Stimulated activated memory B cell treated with anti-CD40 and anti-IgM and Interleukin-4, amounts not matched to agents 10 μg/mL and 1 μg/mL and 100 μg/mL, for 72 hours (primary cell): Measurements from ENCODE around the gene PPP4C.

Source experiments
- ATAC-seq: fragments of 150-1000 bp; cut with Tn5 transposase; 2 replicates; pipeline ENCODE4 v1.10.0; 2021
- H3K27ac Mint-ChIP-seq: one replicate; pipeline ENCODE4 v1.8.0; 2022; ENCODE audit warnings: mild to moderate bottlenecking, mixed read lengths
- H3K27me3 Mint-ChIP-seq: one replicate; pipeline ENCODE4 v1.8.0; 2022; ENCODE audit warnings: mixed read lengths
- H3K36me3 Mint-ChIP-seq: one replicate; pipeline ENCODE4 v1.8.0; 2022; ENCODE audit warnings: mixed read lengths
- H3K4me1 Mint-ChIP-seq: one replicate; pipeline ENCODE4 v1.8.0; 2022; ENCODE audit warnings: mixed read lengths
- H3K4me3 Mint-ChIP-seq: one replicate; pipeline ENCODE4 v1.8.0; 2022; ENCODE audit warnings: mild to moderate bottlenecking, moderate library complexity, mixed read lengths
- H3K9me3 Mint-ChIP-seq: one replicate; pipeline ENCODE4 v1.8.0; 2022; ENCODE audit warnings: mixed read lengths

The PPP4C gene

DNA sequence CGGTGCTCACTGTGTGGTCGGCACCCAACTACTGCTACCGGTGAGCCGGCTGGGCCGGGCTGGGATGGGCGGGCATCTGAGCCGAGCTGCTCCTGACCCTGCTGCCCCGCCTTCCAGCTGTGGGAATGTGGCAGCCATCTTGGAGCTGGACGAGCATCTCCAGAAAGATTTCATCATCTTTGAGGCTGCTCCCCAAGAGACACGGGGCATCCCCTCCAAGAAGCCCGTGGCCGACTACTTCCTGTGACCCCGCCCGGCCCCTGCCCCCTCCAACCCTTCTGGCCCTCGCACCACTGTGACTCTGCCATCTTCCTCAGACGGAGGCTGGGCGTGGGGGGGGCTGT is 9.0 kb downstream of the PPP4C start:
- H3K27me3 Mint-ChIP-seq, result no peaks in the 10 kb centered on the region
- no peak overlapping the region for H3K4me3 Mint-ChIP-seq
- H3K4me1 Mint-ChIP-seq, result peaks cover 25% of the 10 kb centered on the region
- no peak for ATAC-seq
- H3K9me3 Mint-ChIP-seq, result no peaks in the 10 kb centered on the region
- H3K27ac Mint-ChIP-seq, result no peak overlapping the region
- H3K36me3 Mint-ChIP-seq, result peaks cover 30% of the 10 kb centered on the region

GRCh38 chr16:30085247-30085646 is 9.5 kb downstream of the PPP4C start:
- no peak for ATAC-seq
- no peak overlapping the region for H3K4me3 Mint-ChIP-seq
- no peaks in the 10 kb centered on the region for H3K9me3 Mint-ChIP-seq
- H3K36me3 Mint-ChIP-seq, result peaks cover 30% of the 10 kb centered on the region
- peaks cover 29% of the 10 kb centered on the region for H3K4me1 Mint-ChIP-seq
- H3K27me3 Mint-ChIP-seq, result no peaks in the 10 kb centered on the region
- H3K27ac Mint-ChIP-seq, result no peak overlapping the region

GRCh38 chr16:30085820-30086219 is 10.0 kb downstream of the PPP4C start:
- ATAC-seq, result no peak
- H3K9me3 Mint-ChIP-seq, result no peaks in the 10 kb centered on the region
- H3K4me1 Mint-ChIP-seq, result peaks cover 33% of the 10 kb centered on the region
- no peak overlapping the region for H3K4me3 Mint-ChIP-seq
- peaks cover 30% of the 10 kb centered on the region for H3K36me3 Mint-ChIP-seq
- no peaks in the 10 kb centered on the region for H3K27me3 Mint-ChIP-seq
- peak overlapping the region; percentile 61 for H3K27ac Mint-ChIP-seq

GRCh38 chr16:30086291-30087140 is 10.7 kb downstream of the PPP4C start:
- Mint-ChIP-seq H3K4me3 (no peak overlapping the region), H3K36me3 (peaks cover 30% of the 10 kb centered on the region), H3K4me1 (peaks cover 37% of the 10 kb centered on the region), H3K9me3 (no peaks in the 10 kb centered on the region), H3K27ac (peak overlapping the region; percentile 61), H3K27me3 (no peaks in the 10 kb centered on the region)
- peak; percentile 40 for ATAC-seq

DNA sequence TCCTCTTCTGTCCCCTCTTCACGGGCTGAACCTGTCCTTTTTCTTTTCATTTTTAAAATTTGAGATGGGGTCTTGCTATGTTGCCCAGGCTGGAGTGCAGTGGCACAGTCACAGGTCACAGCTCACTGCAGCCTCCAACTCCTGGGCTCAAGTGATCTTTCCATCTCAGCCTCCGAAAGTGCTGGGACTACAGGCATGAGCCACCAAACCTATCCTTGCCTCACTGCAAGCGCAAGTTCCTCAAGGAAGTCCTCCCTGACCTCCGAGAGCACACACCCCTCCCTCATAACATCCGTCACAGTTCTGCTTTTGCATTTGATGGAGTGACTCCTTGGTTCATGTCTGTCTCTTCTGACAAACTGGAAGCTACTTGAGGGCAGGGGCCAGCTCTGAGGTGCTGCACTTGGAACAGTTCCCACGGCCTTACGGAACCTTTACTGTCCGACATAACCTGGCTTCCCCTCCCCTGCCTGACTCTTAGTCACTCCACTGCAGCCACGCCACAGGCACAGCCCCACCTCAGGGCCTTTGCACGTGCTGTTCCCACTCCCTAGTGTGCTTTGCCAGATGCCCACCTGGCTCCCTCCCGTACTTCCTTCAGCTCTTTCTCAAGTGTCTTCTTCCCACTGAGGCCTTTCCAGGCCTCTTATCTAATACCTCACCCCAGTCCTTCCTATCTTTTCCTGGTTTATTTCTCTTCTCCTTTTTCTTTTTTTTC is 11.5 kb downstream of the PPP4C start:
- no peak for ATAC-seq
- Mint-ChIP-seq H3K4me1 (peaks cover 39% of the 10 kb centered on the region), H3K27me3 (no peaks in the 10 kb centered on the region), H3K4me3 (no peak overlapping the region), H3K36me3 (peaks cover 22% of the 10 kb centered on the region), H3K27ac (peak overlapping the region; percentile 61), H3K9me3 (no peaks in the 10 kb centered on the region)

- Mint-ChIP-seq H3K9me3 (no peaks in the 10 kb centered on the region), H3K27ac (peak overlapping the region; percentile 20), H3K27me3 (no peaks in the 10 kb centered on the region), H3K36me3 (peaks cover 12% of the 10 kb centered on the region), H3K4me1 (peaks cover 45% of the 10 kb centered on the region), H3K4me3 (no peak overlapping the region)
- no peak for ATAC-seq
Measured at GRCh38 chr16:30088237-30088831, 12.5 kb downstream of the PPP4C start.

- Mint-ChIP-seq H3K27ac (peak overlapping the region; percentile 20), H3K4me1 (peaks cover 50% of the 10 kb centered on the region), H3K4me3 (no peak overlapping the region)
Measured at GRCh38 chr16:30088832-30089624, 13.2 kb downstream of the PPP4C start.

GRCh38 chr16:30090610-30091331 is 15.0 kb downstream of the PPP4C start:
- Mint-ChIP-seq H3K4me1 (peaks cover 66% of the 10 kb centered on the region), H3K36me3 (peaks cover 31% of the 10 kb centered on the region), H3K27me3 (no peaks in the 10 kb centered on the region), H3K27ac (peak overlapping the region; percentile 98), H3K4me3 (no peak overlapping the region), H3K9me3 (no peaks in the 10 kb centered on the region)
- ATAC-seq, result no peak

More at GRCh38 chr16:30088832-30089624, 13.2 kb downstream of the PPP4C start:
- H3K36me3 Mint-ChIP-seq, result peaks cover 15% of the 10 kb centered on the region
- no peaks in the 10 kb centered on the region for H3K9me3 Mint-ChIP-seq
- ATAC-seq, result no peak
- H3K27me3 Mint-ChIP-seq, result no peaks in the 10 kb centered on the region

DNA sequence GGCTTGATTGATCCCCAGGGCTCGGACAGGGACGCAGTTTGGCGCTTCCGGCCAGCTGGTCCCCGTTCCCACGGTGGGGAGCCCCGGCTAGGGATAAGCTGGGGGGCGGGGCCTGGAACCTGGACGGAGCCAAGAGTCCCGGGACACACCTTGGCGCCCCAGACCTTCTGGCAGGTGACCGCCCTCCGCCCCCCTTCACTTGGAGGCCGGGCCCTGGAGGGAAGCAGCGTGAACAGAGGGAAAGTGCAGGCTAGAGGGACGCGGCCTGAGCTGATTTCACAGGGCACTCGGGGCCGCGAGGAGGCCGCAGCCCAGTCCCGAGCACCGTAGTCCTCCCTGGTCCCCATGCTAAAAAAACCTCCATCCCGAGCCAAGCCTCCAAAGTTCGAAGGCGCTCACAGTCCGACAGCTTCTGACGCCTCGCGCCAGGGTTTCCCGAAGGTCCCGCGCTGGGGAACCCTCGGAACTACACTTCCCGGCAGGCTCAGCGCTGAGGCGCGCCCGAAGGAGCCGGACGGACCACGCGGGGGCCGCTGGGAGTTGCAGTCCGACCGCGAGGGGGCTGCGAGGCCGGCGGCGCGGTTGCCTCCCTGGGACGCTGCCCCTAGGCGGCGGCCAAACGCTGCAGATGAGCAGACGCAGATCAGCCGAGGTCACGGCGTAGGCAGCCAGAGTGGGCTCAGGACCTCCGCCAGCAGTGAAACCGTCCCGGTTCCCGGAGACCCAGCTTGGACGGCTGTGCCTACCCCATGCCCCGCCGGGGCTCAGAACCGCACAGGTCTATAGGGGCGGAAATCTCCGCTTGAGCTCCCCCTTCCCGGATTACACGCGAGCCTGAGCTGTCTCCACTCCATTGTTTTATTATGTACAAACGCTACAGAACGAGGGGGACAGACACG is 15.9 kb downstream of the PPP4C start, which contains the start of gene TBX6:
TSS of gene TBX6 (minus strand) at position 451 of the 899 bp plus-strand sequence. CDS start 731 bp downstream, outside the sequence.
- H3K27me3 Mint-ChIP-seq, result no peaks in the 10 kb centered on the region
- peaks cover 29% of the 10 kb centered on the region for H3K36me3 Mint-ChIP-seq
- H3K27ac Mint-ChIP-seq, result peak within 1 kb of the TSS; percentile 98
- H3K4me3 Mint-ChIP-seq, result peak within 1 kb of the TSS; percentile 80
- H3K4me1 Mint-ChIP-seq, result peaks cover 59% of the 10 kb centered on the region
- ATAC-seq, result peak; percentile 89
- peaks cover 3% of the 10 kb centered on the region for H3K9me3 Mint-ChIP-seq

DNA sequence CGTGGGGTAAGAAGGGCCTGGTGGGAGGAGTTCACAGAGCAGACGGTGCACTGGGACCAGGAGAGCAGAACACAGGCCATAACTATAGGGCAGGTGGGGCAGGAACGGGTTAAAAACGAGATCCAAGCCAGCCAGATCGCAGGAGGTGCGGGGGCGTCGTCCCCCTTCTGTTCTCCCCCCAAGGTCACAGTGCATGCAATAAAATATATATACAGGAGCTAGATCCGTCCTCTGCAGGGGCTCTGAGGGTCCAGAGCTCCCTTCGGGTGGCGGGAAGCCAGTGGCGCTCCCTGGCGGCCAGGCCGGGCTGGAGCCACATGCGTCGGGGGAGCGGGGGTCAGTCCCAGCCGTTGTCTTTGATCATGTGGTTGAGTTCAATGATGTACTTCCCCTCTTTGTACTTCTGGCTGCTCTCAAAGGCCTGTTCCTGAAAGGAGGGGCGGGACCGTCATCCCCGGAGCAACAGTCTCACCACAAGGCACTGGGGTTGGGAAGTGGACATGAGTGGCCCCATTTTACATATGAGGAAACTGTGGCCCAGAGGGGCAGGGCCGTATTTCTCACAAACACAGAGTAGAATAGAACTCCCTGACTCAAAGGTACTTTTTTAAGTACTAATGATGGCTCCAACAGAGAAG is 16.7 kb downstream of the PPP4C start:
- no peaks in the 10 kb centered on the region for H3K27me3 Mint-ChIP-seq
- H3K4me3 Mint-ChIP-seq, result peak overlapping the region; percentile 80
- peaks cover 7% of the 10 kb centered on the region for H3K9me3 Mint-ChIP-seq
- ATAC-seq, result peak; percentile 83
- peaks cover 29% of the 10 kb centered on the region for H3K36me3 Mint-ChIP-seq
- peak overlapping the region; percentile 98 for H3K27ac Mint-ChIP-seq
- peaks cover 52% of the 10 kb centered on the region for H3K4me1 Mint-ChIP-seq

- H3K4me1 Mint-ChIP-seq, result peaks cover 52% of the 10 kb centered on the region
- no peak for ATAC-seq
Measured at GRCh38 chr16:30094541-30095165, 18.9 kb downstream of the PPP4C start.

GRCh38 chr16:30095166-30096078 is 19.6 kb downstream of the PPP4C start:
- no peaks in the 10 kb centered on the region for H3K27me3 Mint-ChIP-seq
- H3K27ac Mint-ChIP-seq, result peak overlapping the region; percentile 98
- peaks cover 45% of the 10 kb centered on the region for H3K4me1 Mint-ChIP-seq
- H3K9me3 Mint-ChIP-seq, result peaks cover 12% of the 10 kb centered on the region
- no peak for ATAC-seq
- H3K36me3 Mint-ChIP-seq, result peaks cover 33% of the 10 kb centered on the region
- H3K4me3 Mint-ChIP-seq, result peak overlapping the region; percentile 95

More at GRCh38 chr16:30094541-30095165, 18.9 kb downstream of the PPP4C start:
- no peaks in the 10 kb centered on the region for H3K27me3 Mint-ChIP-seq
- H3K4me3 Mint-ChIP-seq, result peak overlapping the region; percentile 95
- H3K36me3 Mint-ChIP-seq, result peaks cover 33% of the 10 kb centered on the region
- H3K9me3 Mint-ChIP-seq, result peaks cover 12% of the 10 kb centered on the region
- H3K27ac Mint-ChIP-seq, result peak overlapping the region; percentile 98
